IMR-90 (cell line): ENCODE data around the gene PDGFA.

Experiments
- RFX5 ChIP-seq: IDR thresholded peaks from 2 replicates; pipeline ENCODE4 v1.8.0; 2012; ENCODE audit warnings: low read depth, mild to moderate bottlenecking, low read length, moderate library complexity
- TF ChIP-seq, protein P1 (sequence below): conservative IDR thresholded peaks from 2 replicates; pipeline ENCODE4 v1.5.1; 2012; ENCODE audit warnings: mild to moderate bottlenecking, low read depth, low read length, improper control_type of control experiment

DNA sequence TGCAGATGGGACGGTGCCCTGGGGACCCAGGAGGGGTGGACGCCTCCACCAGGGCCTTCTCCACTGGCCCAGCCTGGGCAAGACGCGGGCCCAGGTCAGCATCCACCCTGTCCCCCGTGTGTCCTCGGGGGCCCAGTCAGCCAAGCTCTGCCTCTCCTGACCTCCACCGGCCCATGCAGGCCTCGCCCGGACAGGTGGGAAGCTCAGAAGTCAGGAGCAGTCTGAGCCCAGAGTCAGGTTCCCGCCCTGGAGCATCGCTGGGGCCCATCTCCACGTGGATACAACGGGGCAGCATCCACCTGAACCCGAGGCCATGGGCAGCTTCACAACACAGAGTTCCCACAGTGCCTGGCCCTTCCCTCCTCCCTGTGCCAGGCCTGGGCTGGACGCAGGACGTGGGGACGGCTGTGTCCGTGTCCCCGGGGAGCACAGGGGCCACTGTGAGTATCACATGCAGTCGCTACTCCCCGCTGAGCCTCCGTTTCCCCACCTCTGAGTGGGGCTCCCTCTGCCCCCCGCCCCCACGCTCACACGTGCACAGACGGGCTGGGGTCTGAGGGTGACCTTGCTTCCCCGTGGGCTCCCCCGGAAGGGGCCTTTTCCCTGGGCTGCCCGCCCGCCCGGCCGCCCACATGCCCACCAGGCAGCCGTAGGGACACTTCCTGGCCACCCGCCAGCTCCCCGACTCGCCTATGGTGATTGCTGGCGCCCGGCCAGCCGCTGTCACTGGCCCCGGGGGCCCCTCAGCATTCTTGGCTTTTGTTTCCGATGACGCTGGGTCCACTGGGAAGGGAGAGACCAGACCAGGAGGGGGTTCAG, 64.3 kb downstream of the PDGFA start:
- TF ChIP-seq RFX5 = no peak
- TF ChIP-seq, protein P1, sequence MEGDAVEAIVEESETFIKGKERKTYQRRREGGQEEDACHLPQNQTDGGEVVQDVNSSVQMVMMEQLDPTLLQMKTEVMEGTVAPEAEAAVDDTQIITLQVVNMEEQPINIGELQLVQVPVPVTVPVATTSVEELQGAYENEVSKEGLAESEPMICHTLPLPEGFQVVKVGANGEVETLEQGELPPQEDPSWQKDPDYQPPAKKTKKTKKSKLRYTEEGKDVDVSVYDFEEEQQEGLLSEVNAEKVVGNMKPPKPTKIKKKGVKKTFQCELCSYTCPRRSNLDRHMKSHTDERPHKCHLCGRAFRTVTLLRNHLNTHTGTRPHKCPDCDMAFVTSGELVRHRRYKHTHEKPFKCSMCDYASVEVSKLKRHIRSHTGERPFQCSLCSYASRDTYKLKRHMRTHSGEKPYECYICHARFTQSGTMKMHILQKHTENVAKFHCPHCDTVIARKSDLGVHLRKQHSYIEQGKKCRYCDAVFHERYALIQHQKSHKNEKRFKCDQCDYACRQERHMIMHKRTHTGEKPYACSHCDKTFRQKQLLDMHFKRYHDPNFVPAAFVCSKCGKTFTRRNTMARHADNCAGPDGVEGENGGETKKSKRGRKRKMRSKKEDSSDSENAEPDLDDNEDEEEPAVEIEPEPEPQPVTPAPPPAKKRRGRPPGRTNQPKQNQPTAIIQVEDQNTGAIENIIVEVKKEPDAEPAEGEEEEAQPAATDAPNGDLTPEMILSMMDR = no peak
